HG03280 (cell line): ENCODE measurements around the gene ZNF701.
"Not testable (repeated sequence)": the region's sequence is repeated elsewhere in the genome, so short reads cannot be mapped to it uniquely, and the experiment has no call there.

Experiments
- ATAC-seq: cut with Tn5 transposase; IDR thresholded peaks from one replicate; pipeline ENCODE4 v1.9.1; 2021; ENCODE audit warnings: mild to moderate bottlenecking, moderate library complexity; ENCODE audit not compliant: unreplicated experiment

ZNF701 gene

GRCh38 chr19:52570000-52570861 is at the start of gene ZNF701:
Gene ZNF701, plus strand, starts transcription at chr19:52570287. Its CDS starts 3,861 bp downstream, at chr19:52574148.
- ATAC-seq: peak; percentile 92

DNA sequence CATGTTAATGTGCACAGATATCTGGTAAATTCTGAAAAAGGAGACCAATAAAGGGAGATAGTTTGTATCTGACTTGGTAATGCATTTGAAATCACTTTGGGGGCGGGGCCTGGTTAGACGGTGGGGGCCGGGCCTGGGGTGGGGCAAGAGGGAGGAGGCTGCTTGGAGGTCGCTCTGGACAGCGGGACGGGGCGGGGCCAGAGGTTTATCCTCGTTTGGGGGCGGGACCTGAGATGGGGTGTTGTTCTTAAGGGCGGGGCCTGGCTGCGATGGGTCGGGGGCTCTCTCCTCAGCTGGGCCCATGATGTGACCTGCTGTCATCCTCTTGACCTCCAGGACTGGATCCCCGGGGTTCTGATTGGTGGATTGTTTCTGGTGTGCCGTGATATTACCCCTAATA is 47.5 kb upstream of the ZNF701 start:
- no peak for ATAC-seq

DNA sequence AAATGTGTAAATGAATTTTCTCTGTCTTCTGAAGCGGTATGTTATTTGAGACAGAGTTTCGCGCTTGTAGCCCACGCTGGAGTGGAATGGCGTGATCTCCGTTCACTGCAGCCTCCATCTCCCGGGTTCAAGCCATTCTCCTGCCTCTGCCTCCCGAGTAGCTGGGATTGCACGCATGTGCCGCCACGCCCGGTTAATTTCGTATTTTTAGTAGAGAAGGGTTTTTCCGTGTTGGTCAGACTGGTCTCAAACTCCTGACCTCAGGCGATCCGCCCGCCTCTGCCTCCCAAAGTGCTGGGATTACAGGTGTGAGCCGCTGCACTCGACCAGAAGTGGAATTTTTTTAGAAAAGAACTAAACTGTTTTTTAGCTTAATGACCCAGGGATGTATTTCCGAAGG is 46.0 kb upstream of the ZNF701 start:
- no peak for ATAC-seq

DNA sequence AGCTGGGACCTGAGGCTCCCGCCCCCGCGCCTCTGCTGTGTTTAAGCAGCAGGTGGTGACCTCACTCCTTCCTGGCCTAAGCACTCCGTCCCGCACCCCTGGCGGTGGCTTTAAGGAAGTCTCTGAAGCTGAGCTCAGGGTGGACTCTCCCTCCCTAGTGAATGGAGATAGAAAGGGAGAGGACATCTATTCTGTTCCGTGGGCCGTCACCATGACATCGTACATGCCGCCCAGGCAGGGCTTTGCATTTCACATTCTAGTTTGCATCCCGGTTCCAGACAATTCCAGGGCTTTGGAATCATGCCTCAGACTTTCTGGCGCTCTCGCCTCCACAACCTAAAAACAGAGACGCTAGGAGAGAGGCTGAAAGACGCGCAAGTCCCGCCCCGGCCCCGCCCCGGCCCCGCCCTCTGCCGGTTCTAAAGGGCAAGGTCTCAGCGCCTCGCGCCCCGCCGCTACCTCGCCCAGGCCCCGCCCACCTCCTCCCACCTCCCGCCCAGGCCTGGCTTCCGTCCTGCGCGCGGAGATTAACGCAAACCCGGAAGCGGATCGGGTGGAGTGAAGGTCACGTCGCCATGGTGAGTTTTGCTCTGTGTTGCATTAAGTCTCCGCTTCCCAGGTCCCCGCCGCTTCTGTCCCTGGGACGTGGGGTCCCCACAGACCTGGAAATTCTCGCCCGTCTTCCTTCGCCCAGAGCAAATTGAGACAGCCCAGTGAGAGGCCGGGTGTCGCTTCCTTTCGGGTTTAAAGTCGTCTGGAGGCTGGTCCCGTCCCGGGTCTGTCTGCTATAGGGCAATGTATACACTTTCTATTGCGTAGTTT is 42.7 kb upstream of the ZNF701 start, which contains the start of gene ZNF808:
Gene ZNF808, plus strand, starts transcription at position 535 of the 822 bp plus-strand sequence. CDS start 15,617 bp downstream, outside the sequence.
- peak; percentile 81 for ATAC-seq

DNA sequence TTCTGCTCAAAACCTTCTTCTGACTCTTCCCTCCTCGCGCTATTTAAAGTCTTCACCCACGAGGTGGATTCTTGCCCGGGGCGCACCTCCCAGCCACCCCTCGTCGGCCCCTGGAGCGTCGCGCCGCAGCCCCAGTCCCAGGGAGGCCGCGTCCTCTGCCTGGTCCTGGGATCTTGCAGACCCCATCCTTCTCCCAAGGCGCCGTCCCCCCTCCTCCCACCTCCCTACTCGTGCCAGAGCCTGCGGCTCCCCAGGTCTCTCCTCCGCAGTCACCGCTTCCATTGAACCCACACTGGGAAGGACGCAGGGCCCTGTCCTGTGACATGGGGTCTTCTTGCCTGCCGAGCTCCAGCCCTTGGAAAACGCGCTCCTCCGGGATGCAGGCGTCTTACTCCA is 42.1 kb upstream of the ZNF701 start:
- peak; percentile 7 for ATAC-seq

- ATAC-seq: no peak
Measured at GRCh38 chr19:52532480-52532879, 37.6 kb upstream of the ZNF701 start.

- no peak for ATAC-seq
Measured at GRCh38 chr19:52533901-52534300, 36.2 kb upstream of the ZNF701 start.

- ATAC-seq: not testable (repeated sequence)
Measured at GRCh38 chr19:52535385-52535770, 34.7 kb upstream of the ZNF701 start.

DNA sequence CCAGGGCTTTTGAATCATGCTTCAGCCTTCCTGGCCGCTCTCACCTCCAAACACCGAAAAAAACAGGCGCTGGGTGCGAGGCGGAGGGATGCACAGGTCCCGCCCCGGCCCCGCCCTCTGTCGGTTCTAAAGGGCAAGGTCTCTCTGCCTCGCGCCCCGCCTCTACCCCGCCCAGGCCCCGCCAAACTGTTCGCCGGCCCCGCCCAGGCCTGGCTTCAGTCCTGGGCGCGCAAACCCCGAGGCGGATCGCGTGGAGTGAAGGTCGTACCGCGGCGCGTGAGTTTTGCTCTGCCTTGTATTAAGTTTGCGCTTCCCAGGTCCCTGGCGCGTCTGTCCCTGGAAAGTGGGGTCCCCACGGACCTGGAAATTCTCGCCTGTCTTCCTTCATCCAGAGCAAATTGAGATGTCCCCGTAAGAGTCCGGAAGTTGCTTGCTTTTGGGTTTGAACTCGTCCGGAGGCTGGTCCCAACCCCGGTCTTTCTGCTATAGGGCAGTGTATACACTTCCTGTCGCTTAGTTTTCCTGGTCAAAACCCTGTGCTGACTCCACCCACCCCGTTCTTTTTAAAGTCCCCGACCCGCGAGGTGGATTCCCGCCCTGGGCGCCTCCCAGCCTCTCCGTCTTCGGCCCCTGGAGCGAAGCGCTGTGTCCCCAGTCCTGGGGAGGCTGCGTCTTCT is 34.2 kb upstream of the ZNF701 start:
- peak; percentile 88 for ATAC-seq

DNA sequence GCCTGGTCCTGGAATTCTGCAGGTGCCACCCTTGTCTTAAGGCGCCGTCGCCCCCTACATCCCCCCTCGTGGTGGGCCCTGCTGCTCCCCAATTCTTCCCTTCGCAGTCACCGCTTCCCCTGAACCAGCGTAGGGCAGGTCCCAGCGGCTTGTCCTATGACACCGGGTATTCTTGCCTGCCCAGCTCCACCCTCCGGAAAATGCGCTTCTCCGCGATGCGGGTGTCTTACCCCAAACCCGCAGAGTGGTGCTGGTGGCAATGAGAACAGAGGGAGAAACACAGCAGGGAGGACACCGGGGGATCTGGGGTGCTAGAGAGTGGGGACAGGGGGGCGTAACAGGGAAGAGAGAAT is 33.7 kb upstream of the ZNF701 start:
- ATAC-seq: peak; percentile 36

DNA sequence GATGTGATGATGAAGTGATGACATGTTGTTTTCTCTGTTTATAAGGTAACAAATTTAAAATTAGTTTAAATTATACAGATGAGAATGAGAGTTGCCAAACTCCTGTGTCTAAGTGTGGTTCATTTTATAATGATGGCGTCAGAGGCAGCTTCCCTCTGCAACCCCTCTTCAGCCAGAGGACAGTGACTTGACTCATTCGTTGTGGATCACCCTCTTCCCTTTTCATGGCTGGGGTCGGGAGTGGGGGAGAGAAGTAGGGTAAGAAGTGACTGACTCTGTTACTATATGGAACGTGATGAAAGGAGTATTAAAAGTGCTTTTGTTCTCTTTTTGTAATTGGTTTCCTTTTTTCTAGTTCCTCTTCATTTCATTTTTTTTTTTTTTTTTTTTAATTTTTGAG is 31.3 kb upstream of the ZNF701 start:
- ATAC-seq: not testable (repeated sequence)

DNA sequence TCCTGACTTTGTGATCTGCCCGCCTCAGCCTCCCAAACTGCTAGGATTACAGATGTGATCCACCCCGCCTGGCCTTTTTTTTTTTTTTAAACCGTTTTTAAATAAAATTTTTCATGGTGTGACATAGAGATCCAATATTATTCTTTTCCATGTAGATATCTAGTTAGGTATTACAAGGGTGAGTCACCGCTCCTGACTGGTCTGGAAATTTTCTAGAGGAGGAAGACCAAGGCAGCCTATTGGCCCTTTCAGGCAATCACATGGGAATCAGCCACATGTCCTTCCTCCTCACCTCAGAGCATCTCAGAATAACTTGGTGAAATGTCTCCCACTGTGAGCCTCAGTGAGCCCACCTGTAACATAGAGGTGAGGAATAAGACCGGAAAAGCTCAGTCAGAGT is 28.9 kb upstream of the ZNF701 start:
- ATAC-seq: not testable (repeated sequence)

- ATAC-seq: no peak
Measured at GRCh38 chr19:52541608-52542007, 28.5 kb upstream of the ZNF701 start.

DNA sequence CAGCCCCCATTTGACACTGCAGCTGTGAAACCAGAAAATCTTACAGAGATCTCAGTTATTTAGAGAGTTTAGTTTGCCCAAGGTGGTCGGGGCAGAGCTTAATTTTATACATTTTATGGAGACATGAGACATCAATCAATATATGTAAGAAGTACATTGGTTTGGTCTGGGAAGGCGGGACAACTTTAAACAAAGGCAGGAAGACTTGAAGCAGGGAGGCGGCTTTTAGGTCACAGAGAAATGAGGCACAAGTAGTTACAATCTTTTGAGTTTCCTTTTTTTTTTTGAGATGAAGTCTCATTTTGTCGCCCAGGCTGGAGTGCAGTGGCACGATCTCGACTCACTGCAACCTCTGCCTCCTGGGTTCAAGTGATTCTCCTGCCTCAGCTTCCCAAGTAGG is 27.5 kb upstream of the ZNF701 start:
- ATAC-seq: not testable (repeated sequence)

GRCh38 chr19:52542984-52543664 is 27.0 kb upstream of the ZNF701 start:
- ATAC-seq: no peak

- no peak for ATAC-seq
Measured at GRCh38 chr19:52554216-52554971, 15.7 kb upstream of the ZNF701 start.

DNA sequence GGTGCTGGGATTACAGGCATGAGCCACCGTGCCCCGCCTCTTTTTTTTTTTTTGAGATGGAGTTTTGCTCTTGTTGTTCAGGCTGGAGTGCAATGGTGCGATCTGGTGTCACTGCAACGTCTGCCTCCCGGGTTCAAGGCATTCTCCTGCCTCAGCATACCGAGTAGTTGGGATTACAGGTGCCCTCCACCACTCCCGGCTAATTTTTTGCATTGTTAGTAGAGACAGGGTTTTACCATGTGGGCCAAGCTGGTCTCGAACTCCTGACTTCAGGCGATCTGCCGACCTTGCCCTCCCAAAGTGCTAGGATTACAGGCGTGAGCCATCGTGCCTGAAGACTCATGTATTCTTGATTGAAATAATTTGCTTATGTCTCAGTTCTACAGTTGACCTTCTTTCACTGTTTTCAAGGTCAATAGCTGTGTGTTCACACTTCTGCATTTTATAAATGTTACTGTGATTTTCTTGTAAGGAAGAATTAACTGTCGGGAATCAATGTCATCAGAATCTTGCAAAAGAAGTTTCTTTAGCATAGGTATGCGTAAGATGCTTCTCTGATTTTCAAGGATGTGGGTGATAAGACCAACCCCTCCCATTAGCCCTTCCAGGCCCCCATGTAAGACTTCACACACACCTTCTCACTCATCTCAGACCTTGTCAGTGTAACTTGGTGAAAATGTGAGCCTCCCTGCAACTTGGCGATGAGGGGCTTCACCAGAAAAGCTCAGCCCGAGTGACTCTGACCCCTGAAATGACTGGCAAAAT is 12.7 kb upstream of the ZNF701 start:
- ATAC-seq: no peak

DNA sequence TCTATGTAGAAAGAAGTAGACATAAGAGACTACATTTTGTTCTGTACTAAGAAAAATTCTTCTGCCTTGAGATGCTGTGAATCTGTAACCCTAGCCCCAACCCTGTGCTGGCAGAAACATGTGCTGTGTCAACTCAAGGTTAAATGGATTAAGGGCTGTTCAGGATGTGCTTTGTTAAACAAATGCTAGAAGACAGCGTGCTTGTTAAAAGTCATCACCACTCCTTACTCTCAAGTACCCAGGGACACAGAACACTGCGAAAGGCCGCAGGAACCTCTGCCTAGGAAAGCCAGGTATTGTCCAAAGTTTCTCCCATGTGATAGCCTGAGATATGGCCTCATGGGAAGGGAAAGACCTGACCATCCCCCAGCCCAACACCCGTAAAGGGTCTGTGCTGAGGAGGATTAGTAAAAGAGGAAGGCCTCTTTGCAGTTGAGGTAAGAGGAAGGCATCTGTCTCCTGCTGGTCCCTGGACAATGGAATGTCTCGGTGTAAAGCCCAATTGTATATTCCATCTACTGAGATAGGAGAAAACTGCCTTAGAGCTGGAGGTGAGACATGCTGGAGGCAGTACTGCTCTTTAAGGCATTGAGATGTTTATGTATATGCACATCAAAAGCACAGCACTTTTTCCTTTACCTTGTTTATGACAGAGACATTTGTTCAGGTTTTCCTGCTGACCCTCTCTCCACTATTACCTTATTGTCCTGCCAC is 11.2 kb upstream of the ZNF701 start:
- ATAC-seq: not testable (repeated sequence)

DNA sequence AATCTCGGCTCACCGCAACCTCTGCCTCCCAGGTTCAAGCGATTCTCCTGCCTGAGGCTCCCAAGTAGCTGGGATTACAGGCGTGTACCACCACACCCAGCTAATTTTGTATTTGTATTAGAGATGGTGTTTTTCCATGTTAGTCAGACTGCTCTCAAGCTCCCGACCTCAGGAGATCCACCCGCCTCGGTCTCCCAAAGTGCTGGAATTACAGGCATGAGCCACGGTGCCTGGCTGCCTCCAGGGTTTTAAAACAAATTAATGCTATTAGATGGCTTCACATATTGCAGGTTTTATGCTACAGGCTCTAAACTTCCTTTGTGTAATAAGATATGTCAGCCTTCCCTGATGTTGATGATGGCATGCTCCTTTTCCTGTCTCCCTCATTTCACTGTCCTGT is 8.5 kb upstream of the ZNF701 start:
- ATAC-seq: not testable (repeated sequence)
